Measurements from ENCODE around the gene SLX9. TPM values are rescaled to one million over a fixed set of nuclear protein-coding genes. Genes with fewer than 3 reads are reported as not detected.

The SLX9 gene
- total RNA-seq, 1 experiment from 2014 or later, result 31.6 TPM

- Histone ChIP-seq H3K36me3 (peaks cover 35% of the 10 kb centered on the region), H3K27ac (no peak overlapping the region), H3K4me3 (no peak overlapping the region), H3K27me3 (replicated peaks) (no peaks in the 10 kb centered on the region), H3K9me3 (replicated peaks) (no peaks in the 10 kb centered on the region), H3K4me1 (replicated peaks) (peaks cover 4% of the 10 kb centered on the region; the same call in 1 of the 2 replicates)
- no peak for DNase-seq (ENCODE audit: low read depth in 1 of 2, low spot score in 2 of 2)
Measured at GRCh38 chr21:44977616-44978340, 37.9 kb downstream of the SLX9 start.

GRCh38 chr21:44979687-44980561, 40.1 kb downstream of the SLX9 start:
- Histone ChIP-seq H3K4me1 (replicated peaks) (0 out of 2 replicates have a peak, but pooled peaks cover 6% of the 10 kb centered on the region), H3K27me3 (replicated peaks) (no peaks in the 10 kb centered on the region), H3K27ac (no peak overlapping the region), H3K9me3 (replicated peaks) (no peaks in the 10 kb centered on the region), H3K4me3 (no peak overlapping the region), H3K36me3 (peaks cover 23% of the 10 kb centered on the region)
- no peak for DNase-seq (ENCODE audit: low read depth in 1 of 2, low spot score in 2 of 2)

GRCh38 chr21:44980562-44981489, 41.0 kb downstream of the SLX9 start:
- no peaks in the 10 kb centered on the region for H3K9me3 ChIP-seq (replicated peaks)
- H3K27me3 ChIP-seq (replicated peaks), result no peaks in the 10 kb centered on the region
- no peak overlapping the region for H3K4me3 ChIP-seq
- no peak overlapping the region for H3K27ac ChIP-seq
- H3K36me3 ChIP-seq, result peaks cover 16% of the 10 kb centered on the region
- H3K4me1 ChIP-seq (replicated peaks), result 0 out of 2 replicates have a peak, but pooled peaks cover 6% of the 10 kb centered on the region
- DNase-seq (ENCODE audit: low read depth in 1 of 2, low spot score in 2 of 2), result no peak

GRCh38 chr21:44982558-44983250, 42.9 kb downstream of the SLX9 start:
- H3K27me3 ChIP-seq (replicated peaks), result no peaks in the 10 kb centered on the region

GRCh38 chr21:44983421-44984206, 43.8 kb downstream of the SLX9 start:
- Histone ChIP-seq H3K4me3 (no peak overlapping the region), H3K27me3 (replicated peaks) (no peaks in the 10 kb centered on the region), H3K4me1 (replicated peaks) (peaks cover 17% of the 10 kb centered on the region), H3K9me3 (replicated peaks) (no peaks in the 10 kb centered on the region), H3K36me3 (peaks cover 3% of the 10 kb centered on the region; the same call in 1 of the 2 replicates), H3K27ac (no peak overlapping the region)
- no peak for DNase-seq (ENCODE audit: low read depth in 1 of 2, low spot score in 2 of 2)

More at GRCh38 chr21:44982558-44983250, 42.9 kb downstream of the SLX9 start:
- no peak overlapping the region for H3K4me3 ChIP-seq
- no peak overlapping the region for H3K27ac ChIP-seq
- peaks cover 13% of the 10 kb centered on the region for H3K4me1 ChIP-seq (replicated peaks)
- peaks cover 3% of the 10 kb centered on the region; the same call in 1 of the 2 replicates for H3K36me3 ChIP-seq
- DNase-seq (ENCODE audit: low read depth in 1 of 2, low spot score in 2 of 2), result no peak
- H3K9me3 ChIP-seq (replicated peaks), result no peaks in the 10 kb centered on the region

GRCh38 chr21:44984428-44984791, 44.6 kb downstream of the SLX9 start:
- no peaks in the 10 kb centered on the region for H3K27me3 ChIP-seq (replicated peaks)
- no peak overlapping the region for H3K27ac ChIP-seq

GRCh38 chr21:44984792-44985440, 45.1 kb downstream of the SLX9 start:
- H3K27ac ChIP-seq, result no peak overlapping the region
- peaks cover 17% of the 10 kb centered on the region for H3K4me1 ChIP-seq (replicated peaks)
- H3K27me3 ChIP-seq (replicated peaks), result no peaks in the 10 kb centered on the region
- no peak overlapping the region for H3K4me3 ChIP-seq
- H3K36me3 ChIP-seq, result no peaks in the 10 kb centered on the region
- no peaks in the 10 kb centered on the region for H3K9me3 ChIP-seq (replicated peaks)
- no peak for DNase-seq (ENCODE audit: low read depth in 1 of 2, low spot score in 2 of 2)

More at GRCh38 chr21:44984428-44984791, 44.6 kb downstream of the SLX9 start:
- no peak overlapping the region for H3K4me3 ChIP-seq
- peaks cover 3% of the 10 kb centered on the region; the same call in 1 of the 2 replicates for H3K36me3 ChIP-seq
- peaks cover 17% of the 10 kb centered on the region for H3K4me1 ChIP-seq (replicated peaks)
- H3K9me3 ChIP-seq (replicated peaks), result no peaks in the 10 kb centered on the region
- no peak for DNase-seq (ENCODE audit: low read depth in 1 of 2, low spot score in 2 of 2)

GRCh38 chr21:44985441-44986401, 45.9 kb downstream of the SLX9 start:
- DNase-seq (ENCODE audit: low read depth in 1 of 2, low spot score in 2 of 2), result no peak
- H3K4me1 ChIP-seq (replicated peaks), result peaks cover 17% of the 10 kb centered on the region
- no peak overlapping the region for H3K4me3 ChIP-seq
- H3K27ac ChIP-seq, result no peak overlapping the region
- no peaks in the 10 kb centered on the region for H3K9me3 ChIP-seq (replicated peaks)
- no peaks in the 10 kb centered on the region for H3K36me3 ChIP-seq
- no peaks in the 10 kb centered on the region for H3K27me3 ChIP-seq (replicated peaks)

- Histone ChIP-seq H3K27me3 (replicated peaks) (no peaks in the 10 kb centered on the region), H3K36me3 (no peaks in the 10 kb centered on the region), H3K27ac (no peak overlapping the region), H3K4me3 (no peak overlapping the region), H3K9me3 (replicated peaks) (no peaks in the 10 kb centered on the region), H3K4me1 (replicated peaks) (peaks cover 21% of the 10 kb centered on the region)
- DNase-seq (ENCODE audit: low read depth in 1 of 2, low spot score in 2 of 2), result no peak
Measured at GRCh38 chr21:44986471-44987291, 46.9 kb downstream of the SLX9 start.

GRCh38 chr21:44987301-44987885, 47.6 kb downstream of the SLX9 start:
- Histone ChIP-seq H3K4me1 (replicated peaks) (peaks cover 28% of the 10 kb centered on the region), H3K27me3 (replicated peaks) (no peaks in the 10 kb centered on the region), H3K36me3 (no peaks in the 10 kb centered on the region), H3K27ac (no peak overlapping the region; the same call in 1 of the 2 replicates), H3K4me3 (no peak overlapping the region), H3K9me3 (replicated peaks) (no peaks in the 10 kb centered on the region)
- DNase-seq (ENCODE audit: low read depth in 1 of 2, low spot score in 2 of 2), result no peak

Measured in SJSA1 (cell line).